ENCODE data around the gene PPIB.

PPIB gene

GRCh38 chr15:64149893-64150578 is 12.8 kb downstream of the PPIB start:
- Mint-ChIP-seq H3K27me3 (no peaks in the 10 kb centered on the region), H3K4me1 (peaks cover 57% of the 10 kb centered on the region), H3K27ac (peak overlapping the region; percentile 50), H3K4me3 (peak overlapping the region; percentile 30), H3K36me3 (peaks cover 7% of the 10 kb centered on the region), H3K9me3 (no peaks in the 10 kb centered on the region)
- ATAC-seq: no peak

DNA sequence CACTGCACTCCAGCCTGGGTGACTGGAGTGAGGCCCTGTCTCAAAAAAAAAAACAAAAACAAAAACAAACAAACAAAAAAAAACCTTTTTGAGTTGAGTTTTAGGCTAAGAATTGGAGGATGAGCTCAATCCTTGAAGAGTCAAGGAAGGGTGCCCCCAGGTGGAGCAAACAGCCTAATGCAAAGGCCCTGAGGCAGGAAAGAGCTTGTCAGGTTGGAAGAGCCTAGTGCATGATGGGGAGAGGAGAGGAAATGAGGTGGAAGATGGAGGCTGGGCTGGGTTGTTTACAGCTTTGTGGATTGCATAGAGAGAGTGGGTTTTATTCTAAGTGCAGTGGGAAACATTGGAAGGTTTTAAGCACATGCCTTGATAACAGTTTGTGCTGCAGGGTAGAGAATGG is 13.4 kb downstream of the PPIB start:
- Mint-ChIP-seq H3K27me3 (no peaks in the 10 kb centered on the region), H3K27ac (peak overlapping the region; percentile 50), H3K36me3 (peaks cover 3% of the 10 kb centered on the region), H3K4me3 (no peak overlapping the region), H3K9me3 (no peaks in the 10 kb centered on the region), H3K4me1 (peaks cover 59% of the 10 kb centered on the region)
- ATAC-seq: no peak

DNA sequence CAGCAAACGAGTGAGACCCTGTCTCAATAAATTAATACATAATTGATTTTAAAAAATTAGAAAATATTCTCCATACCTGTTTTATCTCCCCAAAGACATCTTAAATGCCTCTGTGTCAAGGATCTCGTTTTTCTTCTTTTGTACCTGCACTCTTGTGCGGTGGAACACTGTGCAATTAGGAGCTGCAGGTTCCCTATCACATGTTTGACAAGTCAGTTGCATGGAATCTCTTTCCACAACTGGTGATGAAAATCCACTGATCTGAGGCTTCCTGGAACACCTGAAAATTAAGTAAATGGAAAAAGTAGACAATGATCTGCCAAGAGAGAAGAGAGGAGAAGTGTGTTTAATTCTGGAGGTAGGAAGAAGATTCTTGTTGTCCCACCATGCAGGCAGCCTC is 14.2 kb downstream of the PPIB start:
- Mint-ChIP-seq H3K9me3 (no peaks in the 10 kb centered on the region), H3K4me3 (no peak overlapping the region), H3K36me3 (no peaks in the 10 kb centered on the region), H3K4me1 (peaks cover 60% of the 10 kb centered on the region), H3K27me3 (no peaks in the 10 kb centered on the region), H3K27ac (peak overlapping the region; percentile 4)
- ATAC-seq: no peak

DNA sequence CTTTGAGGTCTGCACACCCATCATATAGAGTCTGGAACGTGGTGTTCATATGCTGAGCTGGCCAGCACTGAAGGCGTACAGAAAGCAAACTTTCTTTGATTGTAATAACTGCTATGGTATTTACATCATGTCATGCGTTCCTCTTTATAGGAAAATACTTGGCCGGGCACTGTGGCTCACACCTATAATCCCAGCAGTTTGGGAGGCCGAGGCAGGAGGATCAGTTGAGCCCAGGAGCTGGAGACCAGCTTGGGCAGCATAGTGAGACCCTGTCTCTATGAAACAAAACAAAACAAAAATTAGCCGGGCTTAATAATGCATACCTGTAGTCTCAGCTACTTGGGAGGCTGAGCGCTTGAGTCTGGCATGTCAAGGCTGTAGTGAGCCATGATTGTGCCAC is 14.7 kb downstream of the PPIB start:
- H3K27ac Mint-ChIP-seq: peak overlapping the region; percentile 4
- H3K4me1 Mint-ChIP-seq: peaks cover 60% of the 10 kb centered on the region
- H3K9me3 Mint-ChIP-seq: no peaks in the 10 kb centered on the region
- no peaks in the 10 kb centered on the region for H3K27me3 Mint-ChIP-seq
- H3K4me3 Mint-ChIP-seq: no peak overlapping the region
- ATAC-seq: no peak
- no peaks in the 10 kb centered on the region for H3K36me3 Mint-ChIP-seq

GRCh38 chr15:64146885-64147681 is 15.7 kb downstream of the PPIB start:
- no peak for ATAC-seq
- Mint-ChIP-seq H3K4me3 (no peak overlapping the region), H3K4me1 (peaks cover 59% of the 10 kb centered on the region), H3K27me3 (no peaks in the 10 kb centered on the region), H3K27ac (no peak overlapping the region), H3K9me3 (no peaks in the 10 kb centered on the region), H3K36me3 (peaks cover 5% of the 10 kb centered on the region)

GRCh38 chr15:64146520-64146884 is 16.3 kb downstream of the PPIB start:
- H3K27ac Mint-ChIP-seq: no peak overlapping the region
- peaks cover 65% of the 10 kb centered on the region for H3K4me1 Mint-ChIP-seq
- peaks cover 11% of the 10 kb centered on the region for H3K36me3 Mint-ChIP-seq
- no peaks in the 10 kb centered on the region for H3K27me3 Mint-ChIP-seq
- no peak overlapping the region for H3K4me3 Mint-ChIP-seq
- no peak for ATAC-seq
- H3K9me3 Mint-ChIP-seq: no peaks in the 10 kb centered on the region

DNA sequence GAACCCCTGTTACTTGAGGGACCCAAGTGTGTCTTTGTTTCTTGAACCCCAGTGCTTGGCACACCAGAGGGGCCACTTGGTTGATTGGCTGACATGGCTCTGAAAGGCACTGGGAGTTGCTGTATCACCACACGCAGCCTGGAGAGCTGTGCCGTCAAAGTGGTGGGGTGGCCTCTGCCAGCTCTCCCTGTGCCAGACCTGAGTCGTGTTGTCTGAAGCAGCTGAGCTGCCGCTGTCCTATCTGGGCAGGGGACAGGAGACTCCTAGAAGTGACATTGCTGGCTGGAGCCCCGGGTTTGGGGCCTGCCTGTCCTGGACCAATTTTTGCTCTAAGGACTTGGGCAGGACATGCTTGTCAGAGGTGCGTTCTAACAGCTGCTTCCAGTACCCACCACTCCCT is 16.8 kb downstream of the PPIB start:
- Mint-ChIP-seq H3K4me3 (no peak overlapping the region), H3K36me3 (peaks cover 16% of the 10 kb centered on the region), H3K4me1 (peaks cover 66% of the 10 kb centered on the region), H3K27me3 (no peaks in the 10 kb centered on the region), H3K9me3 (no peaks in the 10 kb centered on the region), H3K27ac (peak overlapping the region; percentile 100)
- no peak for ATAC-seq

GRCh38 chr15:64144565-64145281 is 18.1 kb downstream of the PPIB start:
- H3K4me1 Mint-ChIP-seq: peaks cover 54% of the 10 kb centered on the region
- H3K27ac Mint-ChIP-seq: peak overlapping the region; percentile 100
- H3K27me3 Mint-ChIP-seq: no peaks in the 10 kb centered on the region
- peak; percentile 94 for ATAC-seq
- peaks cover 22% of the 10 kb centered on the region for H3K36me3 Mint-ChIP-seq
- no peaks in the 10 kb centered on the region for H3K9me3 Mint-ChIP-seq
- peak overlapping the region; percentile 63 for H3K4me3 Mint-ChIP-seq

GRCh38 chr15:64144192-64144564 is 18.6 kb downstream of the PPIB start:
- peaks cover 22% of the 10 kb centered on the region for H3K36me3 Mint-ChIP-seq
- ATAC-seq: no peak
- H3K27ac Mint-ChIP-seq: peak overlapping the region; percentile 100
- H3K9me3 Mint-ChIP-seq: no peaks in the 10 kb centered on the region
- H3K4me1 Mint-ChIP-seq: peaks cover 48% of the 10 kb centered on the region
- H3K27me3 Mint-ChIP-seq: no peaks in the 10 kb centered on the region
- peak overlapping the region; percentile 63 for H3K4me3 Mint-ChIP-seq

- no peak for ATAC-seq
- Mint-ChIP-seq H3K4me3 (no peak overlapping the region), H3K27me3 (no peaks in the 10 kb centered on the region), H3K4me1 (peaks cover 48% of the 10 kb centered on the region), H3K36me3 (peaks cover 24% of the 10 kb centered on the region), H3K27ac (peak overlapping the region; percentile 100), H3K9me3 (no peaks in the 10 kb centered on the region)
Measured at GRCh38 chr15:64143276-64143675, 19.5 kb downstream of the PPIB start.

DNA sequence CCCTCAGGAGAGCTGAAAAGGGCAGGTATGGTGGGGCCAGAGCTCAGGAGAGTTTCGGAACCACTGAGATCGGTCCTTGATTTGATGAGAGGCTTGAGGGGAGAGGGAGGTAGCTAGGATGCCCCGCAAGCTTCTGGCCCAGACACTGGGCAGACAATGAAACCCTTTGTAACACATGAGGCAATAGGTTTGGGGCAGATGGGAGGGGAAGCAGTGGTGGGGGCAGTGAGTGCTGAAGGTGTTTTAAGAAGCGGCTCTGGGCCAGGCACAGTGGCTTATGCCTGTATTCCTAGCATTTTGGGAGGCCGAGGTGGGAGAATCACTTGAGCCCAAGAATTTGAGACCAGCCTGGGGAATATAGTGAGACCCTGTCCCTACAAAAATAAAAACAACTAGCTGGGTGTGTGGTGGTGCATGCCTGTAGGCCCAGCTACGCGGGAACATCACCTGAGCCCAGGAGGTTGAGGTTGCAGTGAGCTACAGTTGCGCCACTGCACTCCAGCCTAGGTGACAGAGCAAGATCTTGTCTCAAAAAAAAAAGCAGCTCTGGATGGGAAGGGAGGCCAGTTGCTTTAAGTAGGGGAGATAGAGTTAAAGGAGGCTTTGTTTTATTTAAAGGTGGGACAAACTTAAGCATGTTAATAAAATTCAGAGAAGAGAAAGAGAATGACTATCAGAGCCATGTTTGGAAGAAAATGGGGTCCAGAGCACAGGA is 20.9 kb downstream of the PPIB start:
- Mint-ChIP-seq H3K27me3 (no peaks in the 10 kb centered on the region), H3K4me1 (peaks cover 54% of the 10 kb centered on the region), H3K36me3 (peaks cover 37% of the 10 kb centered on the region), H3K27ac (peak overlapping the region; percentile 69), H3K9me3 (no peaks in the 10 kb centered on the region), H3K4me3 (no peak overlapping the region)
- ATAC-seq: no peak

- H3K4me3 Mint-ChIP-seq: no peak overlapping the region
- H3K9me3 Mint-ChIP-seq: no peaks in the 10 kb centered on the region
- peaks cover 34% of the 10 kb centered on the region for H3K4me1 Mint-ChIP-seq
- peaks cover 47% of the 10 kb centered on the region for H3K36me3 Mint-ChIP-seq
- H3K27ac Mint-ChIP-seq: peak overlapping the region; percentile 10
- no peak for ATAC-seq
- no peaks in the 10 kb centered on the region for H3K27me3 Mint-ChIP-seq
Measured at GRCh38 chr15:64138331-64138941, 24.4 kb downstream of the PPIB start.

- no peak overlapping the region for H3K4me3 Mint-ChIP-seq
- H3K36me3 Mint-ChIP-seq: peaks cover 54% of the 10 kb centered on the region
- no peaks in the 10 kb centered on the region for H3K9me3 Mint-ChIP-seq
- ATAC-seq: peak; percentile 96
- H3K4me1 Mint-ChIP-seq: peaks cover 27% of the 10 kb centered on the region
- no peaks in the 10 kb centered on the region for H3K27me3 Mint-ChIP-seq
- H3K27ac Mint-ChIP-seq: peak overlapping the region; percentile 81
Measured at GRCh38 chr15:64137226-64137833, 25.5 kb downstream of the PPIB start.

GRCh38 chr15:64136347-64136746 is 26.5 kb downstream of the PPIB start:
- no peaks in the 10 kb centered on the region for H3K27me3 Mint-ChIP-seq
- ATAC-seq: no peak
- no peaks in the 10 kb centered on the region for H3K9me3 Mint-ChIP-seq
- no peak overlapping the region for H3K4me3 Mint-ChIP-seq
- peaks cover 17% of the 10 kb centered on the region for H3K4me1 Mint-ChIP-seq
- H3K36me3 Mint-ChIP-seq: peaks cover 54% of the 10 kb centered on the region
- peak overlapping the region; percentile 81 for H3K27ac Mint-ChIP-seq

All from stimulated activated memory B cell treated with anti-CD40 and anti-IgM and Interleukin-4, amounts not matched to agents 10 μg/mL and 1 μg/mL and 100 μg/mL, for 72 hours (primary cell).